Measurements from ENCODE around the gene PSMC5.
"Not testable (repeated sequence)": the region's sequence is repeated elsewhere in the genome, so short reads cannot be mapped to it uniquely, and the experiment has no call there.

- not testable (repeated sequence) for TF ChIP-seq JUNB (IDR thresholded peaks at IDR 0.05; ENCODE audit: unreplicated experiment); REST (IDR thresholded peaks at IDR 0.05; ENCODE audit: unreplicated experiment); POLR2AphosphoS5 (IDR thresholded peaks at IDR 0.05; ENCODE audit: low read depth); CTCF (conservative IDR thresholded peaks at IDR 0.05; ENCODE audit: low read depth in 2 of 2); ZNF114 (CRISPR knock-in tag; IDR thresholded peaks at IDR 0.05)
Observed at GRCh38 chr17:63873577-63873976, 46.3 kb downstream of the PSMC5 start, which contains the start of gene CSH2.
